HG02885 (cell line): ENCODE results near the gene CCDC136.

Experiments used
- ATAC-seq: cut with Tn5 transposase; IDR thresholded peaks from one replicate; pipeline ENCODE4 v1.9.1; 2021; ENCODE audit warnings: mild to moderate bottlenecking; ENCODE audit not compliant: unreplicated experiment, poor library complexity

Gene CCDC136

DNA sequence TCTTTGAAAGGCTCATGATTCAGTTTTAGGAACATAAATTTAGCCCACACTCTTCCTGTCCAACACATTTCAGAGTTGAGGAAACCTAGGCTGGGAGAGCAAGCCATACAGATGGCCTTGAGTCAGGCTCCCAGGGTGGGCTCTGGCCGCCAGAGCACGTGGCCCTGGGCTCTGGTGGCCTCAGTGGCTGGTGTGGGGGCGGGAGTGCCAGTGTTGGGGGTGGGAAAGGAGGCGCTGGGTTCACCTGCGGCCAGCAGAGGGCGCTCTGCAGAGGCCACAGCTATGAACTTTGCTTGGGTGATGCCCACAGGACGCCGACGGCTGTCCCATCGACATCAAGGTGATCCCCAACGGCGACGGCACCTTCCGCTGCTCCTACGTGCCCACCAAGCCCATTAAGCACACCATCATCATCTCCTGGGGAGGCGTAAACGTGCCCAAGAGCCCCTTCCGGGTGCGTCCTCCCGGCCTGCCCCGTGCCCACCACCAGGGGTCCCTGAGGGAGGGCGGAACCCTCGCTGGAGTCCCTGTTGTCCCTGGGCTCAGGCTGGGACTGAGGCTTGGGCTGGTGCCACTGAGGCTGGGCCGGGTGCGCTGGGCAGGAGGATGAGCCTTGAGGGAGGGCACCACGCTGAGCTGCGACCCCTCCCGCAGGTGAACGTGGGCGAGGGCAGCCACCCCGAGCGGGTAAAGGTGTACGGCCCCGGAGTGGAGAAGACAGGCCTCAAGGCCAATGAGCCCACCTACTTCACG lies 50.3 kb downstream of the CCDC136 start:
- ATAC-seq, result no peak

DNA sequence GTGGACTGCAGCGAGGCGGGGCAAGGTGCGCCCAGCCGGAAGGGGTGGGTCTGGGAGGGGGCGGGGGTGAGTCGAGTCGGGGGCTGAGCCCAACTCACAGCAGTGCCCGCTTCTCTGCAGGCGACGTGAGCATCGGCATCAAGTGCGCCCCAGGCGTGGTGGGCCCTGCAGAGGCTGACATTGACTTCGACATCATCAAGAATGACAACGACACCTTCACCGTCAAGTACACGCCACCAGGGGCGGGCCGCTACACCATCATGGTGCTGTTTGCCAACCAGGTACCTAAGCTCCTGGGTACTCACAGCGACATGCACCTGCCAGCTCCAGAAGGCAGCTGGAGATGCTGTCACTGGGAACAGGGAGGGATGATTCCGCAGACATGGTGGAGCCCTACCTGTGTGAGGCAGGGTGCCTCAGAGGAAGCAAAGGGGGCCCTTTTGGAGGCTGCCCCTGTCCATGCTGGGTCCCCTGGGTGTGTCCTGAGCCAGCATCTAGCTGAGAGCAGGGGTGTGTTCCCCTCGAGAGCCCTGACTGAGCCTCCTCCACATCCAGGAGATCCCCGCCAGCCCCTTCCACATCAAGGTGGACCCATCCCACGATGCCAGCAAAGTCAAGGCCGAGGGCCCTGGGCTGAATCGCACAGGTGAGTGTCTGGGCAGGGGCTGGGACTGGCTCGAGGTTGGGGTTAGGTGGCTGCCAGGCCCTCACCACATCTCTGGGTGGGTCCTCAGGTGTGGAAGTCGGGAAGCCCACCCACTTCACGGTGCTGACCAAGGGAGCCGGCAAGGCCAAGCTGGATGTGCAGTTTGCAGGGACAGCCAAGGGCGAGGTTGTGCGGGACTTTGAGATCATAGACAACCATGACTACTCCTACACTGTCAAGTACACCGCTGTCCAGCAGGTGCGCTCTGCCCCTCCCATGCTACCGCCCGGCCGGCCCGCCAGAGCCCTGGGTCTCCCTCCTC lies 51.2 kb downstream of the CCDC136 start:
- no peak for ATAC-seq

DNA sequence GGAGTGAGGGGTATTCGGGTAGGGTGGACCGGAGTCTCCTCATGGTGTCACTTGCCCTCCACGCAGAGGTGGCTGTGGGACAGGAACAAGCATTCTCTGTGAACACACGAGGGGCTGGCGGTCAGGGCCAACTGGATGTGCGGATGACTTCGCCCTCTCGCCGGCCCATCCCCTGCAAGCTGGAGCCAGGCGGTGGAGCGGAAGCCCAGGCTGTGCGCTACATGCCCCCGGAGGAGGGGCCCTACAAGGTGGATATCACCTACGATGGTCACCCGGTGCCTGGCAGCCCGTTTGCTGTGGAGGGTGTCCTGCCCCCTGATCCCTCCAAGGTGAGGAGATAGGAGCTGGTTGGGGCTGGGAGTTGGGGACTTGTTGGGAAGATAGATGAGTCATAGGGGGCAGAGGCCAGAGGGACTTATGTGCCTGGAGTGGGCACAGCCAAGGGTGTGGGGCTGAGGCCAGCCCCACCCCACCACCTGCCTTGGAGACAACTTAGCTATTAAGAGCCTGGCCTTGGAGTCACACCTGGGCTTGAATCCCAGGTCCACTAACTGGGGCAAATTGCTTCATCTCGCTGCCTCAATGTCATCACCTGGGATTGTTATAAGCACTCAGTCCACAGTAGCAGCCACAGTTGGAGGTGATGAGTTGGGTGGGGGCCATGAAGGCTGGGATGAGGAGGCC lies 52.3 kb downstream of the CCDC136 start:
- no peak for ATAC-seq

DNA sequence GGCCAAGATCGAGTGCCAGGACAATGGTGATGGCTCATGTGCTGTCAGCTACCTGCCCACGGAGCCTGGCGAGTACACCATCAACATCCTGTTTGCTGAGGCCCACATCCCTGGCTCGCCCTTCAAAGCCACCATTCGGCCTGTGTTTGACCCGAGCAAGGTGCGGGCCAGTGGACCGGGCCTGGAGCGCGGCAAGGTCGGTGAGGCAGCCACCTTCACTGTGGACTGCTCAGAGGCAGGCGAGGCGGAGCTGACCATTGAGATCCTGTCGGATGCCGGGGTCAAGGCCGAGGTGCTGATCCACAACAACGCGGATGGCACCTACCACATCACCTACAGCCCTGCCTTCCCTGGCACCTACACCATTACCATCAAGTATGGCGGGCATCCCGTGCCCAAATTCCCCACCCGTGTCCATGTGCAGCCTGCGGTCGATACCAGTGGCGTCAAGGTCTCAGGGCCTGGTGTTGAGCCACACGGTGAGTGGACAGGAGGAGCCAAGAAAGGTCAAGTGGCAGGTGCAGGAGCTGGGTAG lies 53.1 kb downstream of the CCDC136 start:
- no peak for ATAC-seq

DNA sequence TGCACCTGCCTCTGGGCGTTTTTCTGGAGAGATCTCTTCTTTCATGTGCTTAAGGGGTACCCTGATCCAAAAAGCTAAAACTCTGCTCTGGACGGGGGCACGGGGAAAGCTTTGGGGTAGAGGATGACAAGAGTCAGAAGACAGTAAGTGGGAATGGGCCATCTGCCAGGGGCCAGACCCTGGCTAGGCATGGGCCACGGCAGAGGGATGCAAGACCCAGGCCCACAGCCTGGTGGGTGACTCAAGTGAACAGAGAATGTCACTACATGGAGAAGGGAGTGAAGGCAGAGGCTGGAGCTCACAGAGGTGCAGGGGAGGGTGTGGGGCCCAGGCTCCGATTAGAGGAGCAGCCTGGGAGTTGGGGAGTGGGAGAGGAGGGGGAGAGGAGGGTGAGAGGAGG lies 53.7 kb downstream of the CCDC136 start:
- ATAC-seq, result no peak

DNA sequence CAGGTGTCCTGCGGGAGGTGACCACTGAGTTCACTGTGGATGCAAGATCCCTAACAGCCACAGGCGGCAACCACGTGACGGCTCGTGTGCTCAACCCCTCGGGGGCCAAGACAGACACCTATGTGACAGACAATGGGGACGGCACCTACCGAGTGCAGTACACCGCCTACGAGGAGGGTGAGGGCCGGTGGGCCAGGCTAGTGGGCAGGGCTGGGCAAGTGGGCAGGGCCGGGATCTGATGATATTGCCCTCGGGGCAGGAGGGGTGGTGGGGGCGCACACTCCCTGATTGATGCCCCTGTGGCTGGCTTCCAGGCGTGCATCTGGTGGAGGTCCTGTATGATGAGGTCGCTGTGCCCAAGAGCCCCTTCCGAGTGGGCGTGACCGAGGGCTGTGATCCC lies 54.2 kb downstream of the CCDC136 start:
- no peak for ATAC-seq

DNA sequence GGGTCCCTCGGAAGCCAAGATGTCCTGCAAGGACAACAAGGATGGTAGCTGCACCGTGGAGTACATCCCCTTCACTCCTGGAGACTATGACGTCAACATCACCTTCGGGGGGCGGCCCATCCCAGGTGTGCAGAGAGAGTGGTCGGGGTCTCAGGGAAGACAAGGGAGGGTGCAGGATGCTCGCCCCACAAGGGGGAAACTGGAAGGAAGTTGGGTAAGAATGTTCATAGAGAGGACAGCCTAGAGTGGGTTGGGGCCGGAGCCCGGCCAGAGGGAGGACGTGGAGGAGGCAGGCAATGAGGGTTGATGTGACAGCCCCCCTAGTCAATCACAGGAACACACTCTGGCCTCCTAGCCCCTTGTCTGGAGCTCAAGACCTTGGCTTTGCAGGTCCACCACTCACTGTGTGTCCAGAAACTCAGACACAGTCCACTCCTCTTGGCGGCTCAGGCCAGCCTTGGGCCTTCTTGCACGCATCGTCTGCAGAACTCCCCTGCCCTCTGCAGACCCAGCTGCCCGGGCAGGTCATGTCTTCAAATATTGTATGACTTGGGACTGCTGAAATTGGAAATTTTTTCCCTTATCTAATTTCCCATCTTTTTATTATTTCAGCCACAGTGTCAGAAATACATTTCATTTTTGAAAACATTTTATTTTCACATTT lies 55.1 kb downstream of the CCDC136 start:
- ATAC-seq, result no peak

DNA sequence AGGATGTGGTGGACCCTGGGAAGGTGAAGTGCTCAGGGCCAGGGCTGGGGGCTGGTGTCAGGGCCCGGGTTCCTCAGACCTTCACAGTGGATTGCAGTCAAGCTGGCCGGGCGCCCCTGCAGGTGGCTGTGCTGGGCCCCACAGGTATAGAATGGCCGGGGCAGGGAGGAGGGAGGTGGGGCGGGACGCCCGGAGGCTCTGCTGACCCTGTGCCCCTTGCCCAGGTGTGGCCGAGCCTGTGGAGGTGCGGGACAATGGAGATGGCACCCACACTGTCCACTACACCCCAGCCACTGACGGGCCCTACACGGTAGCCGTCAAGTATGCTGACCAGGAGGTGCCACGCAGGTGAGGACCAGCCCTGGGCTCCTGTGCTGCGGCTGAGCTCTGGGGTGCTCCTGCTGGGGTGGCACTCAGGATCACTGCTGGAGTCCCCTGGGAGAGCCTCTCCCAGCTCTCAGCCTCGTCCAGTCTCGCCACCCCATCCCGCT lies 56.0 kb downstream of the CCDC136 start:
- no peak for ATAC-seq

DNA sequence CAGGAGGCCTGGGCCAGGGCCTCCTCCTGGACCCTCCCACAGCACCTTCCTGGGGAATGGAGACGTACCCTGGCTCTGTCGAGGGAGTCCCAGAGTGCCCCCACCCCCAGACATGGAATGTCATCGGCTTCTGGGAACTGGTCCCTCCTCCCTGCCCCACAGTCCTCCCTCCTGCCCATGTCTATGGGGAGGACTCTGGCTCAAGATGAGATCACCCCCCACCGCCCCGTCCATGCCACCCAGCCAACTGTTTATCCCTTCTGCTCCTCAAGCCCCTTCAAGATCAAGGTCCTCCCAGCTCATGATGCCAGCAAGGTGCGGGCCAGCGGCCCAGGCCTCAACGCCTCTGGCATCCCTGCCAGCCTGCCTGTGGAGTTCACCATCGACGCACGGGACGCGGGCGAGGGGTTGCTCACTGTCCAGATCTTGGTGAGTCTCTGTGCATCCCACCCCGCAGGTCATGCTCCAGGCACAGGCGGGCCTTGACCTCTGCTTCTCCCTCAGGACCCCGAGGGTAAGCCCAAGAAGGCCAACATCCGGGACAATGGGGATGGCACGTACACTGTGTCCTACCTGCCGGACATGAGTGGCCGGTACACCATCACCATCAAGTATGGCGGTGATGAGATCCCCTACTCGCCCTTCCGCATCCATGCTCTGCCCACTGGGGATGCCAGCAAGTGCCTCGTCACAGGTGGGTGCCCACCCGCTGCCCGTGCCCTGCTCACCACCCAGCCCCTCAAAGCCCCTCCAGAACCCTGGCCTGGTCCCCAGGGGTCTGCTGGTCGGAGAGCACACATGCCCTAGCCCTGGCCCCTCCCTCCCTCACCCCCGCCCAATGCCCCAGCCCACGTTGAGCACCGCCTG lies 56.8 kb downstream of the CCDC136 start:
- no peak for ATAC-seq

DNA sequence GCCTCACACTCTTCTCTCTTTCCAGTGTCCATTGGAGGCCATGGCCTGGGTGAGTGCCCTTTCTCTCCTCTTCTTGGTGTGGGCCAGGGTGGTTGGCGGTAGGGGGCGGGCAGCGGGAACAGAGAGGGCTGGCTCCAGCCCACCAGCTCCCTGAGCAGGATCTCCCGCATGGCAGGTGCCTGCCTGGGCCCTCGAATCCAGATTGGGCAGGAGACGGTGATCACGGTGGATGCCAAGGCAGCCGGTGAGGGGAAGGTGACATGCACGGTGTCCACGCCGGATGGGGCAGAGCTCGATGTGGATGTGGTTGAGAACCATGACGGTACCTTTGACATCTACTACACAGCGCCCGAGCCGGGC lies 57.4 kb downstream of the CCDC136 start:
- no peak for ATAC-seq

DNA sequence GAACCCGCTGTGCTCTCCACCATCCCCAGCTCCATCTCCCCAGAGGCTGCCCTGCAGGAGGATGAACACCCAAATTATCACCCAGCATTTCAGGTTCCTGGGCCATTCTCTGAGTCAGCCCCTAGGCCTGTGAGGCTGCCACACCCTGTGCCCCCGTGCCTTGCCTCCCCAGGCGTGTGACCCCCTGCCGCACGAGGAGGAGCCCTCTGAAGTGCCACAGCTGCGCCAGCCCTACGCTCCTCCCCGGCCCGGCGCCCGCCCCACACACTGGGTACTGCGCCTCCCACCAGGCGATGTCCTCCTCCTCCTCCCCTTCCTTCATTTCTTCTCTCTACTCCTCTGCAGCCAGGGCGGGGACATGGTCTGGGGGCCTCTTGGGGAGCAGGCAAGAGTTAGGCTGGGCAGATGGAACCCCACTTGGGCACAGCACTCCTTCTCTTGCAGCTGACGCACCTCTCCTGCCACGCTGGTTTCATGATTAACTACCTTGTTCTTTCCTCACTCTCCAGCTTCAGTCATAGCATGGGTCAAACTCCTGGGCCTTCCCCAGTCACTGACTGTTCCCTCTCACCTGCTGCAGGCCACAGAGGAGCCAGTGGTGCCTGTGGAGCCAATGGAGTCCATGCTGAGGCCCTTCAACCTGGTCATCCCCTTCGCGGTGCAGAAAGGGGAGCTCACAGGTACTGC lies 58.2 kb downstream of the CCDC136 start:
- no peak for ATAC-seq

DNA sequence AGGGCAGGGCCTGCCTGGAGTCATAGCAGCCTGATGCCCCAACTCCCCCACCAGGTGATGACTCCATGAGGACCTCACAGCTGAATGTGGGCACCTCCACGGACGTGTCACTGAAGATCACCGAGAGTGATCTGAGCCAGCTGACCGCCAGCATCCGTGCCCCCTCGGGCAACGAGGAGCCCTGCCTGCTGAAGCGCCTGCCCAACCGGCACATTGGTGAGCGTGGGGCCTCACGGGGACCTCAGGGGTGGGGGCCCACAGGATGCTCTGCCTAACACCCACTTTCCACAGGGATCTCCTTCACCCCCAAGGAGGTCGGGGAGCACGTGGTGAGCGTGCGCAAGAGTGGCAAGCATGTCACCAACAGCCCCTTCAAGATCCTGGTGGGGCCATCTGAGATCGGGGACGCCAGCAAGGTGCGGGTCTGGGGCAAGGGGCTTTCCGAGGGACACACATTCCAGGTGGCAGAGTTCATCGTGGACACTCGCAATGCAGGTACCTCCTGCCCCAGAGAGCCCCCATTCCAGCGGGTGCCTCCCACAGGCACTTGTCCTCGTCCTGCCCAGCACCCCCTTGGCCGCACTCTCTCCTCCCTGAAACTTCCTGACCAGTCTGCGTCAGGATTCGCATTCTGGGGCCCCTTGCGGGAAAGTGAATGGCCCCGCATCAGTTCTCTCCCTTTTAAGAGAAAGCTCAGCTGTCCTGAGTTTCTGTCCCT lies 60.9 kb downstream of the CCDC136 start:
- no peak for ATAC-seq

DNA sequence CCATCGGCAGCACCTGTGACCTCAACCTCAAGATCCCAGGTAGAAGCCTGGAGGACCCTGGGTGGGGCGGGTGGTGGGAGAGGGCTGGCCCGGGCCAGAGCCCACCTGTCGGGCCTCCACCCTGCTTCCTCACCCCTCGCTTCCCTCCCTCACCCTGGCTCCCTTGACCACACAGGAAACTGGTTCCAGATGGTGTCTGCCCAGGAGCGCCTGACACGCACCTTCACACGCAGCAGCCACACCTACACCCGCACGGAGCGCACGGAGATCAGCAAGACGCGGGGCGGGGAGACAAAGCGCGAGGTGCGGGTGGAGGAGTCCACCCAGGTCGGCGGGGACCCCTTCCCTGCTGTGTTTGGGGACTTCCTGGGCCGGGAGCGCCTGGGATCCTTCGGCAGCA lies 62.0 kb downstream of the CCDC136 start:
- no peak for ATAC-seq

DNA sequence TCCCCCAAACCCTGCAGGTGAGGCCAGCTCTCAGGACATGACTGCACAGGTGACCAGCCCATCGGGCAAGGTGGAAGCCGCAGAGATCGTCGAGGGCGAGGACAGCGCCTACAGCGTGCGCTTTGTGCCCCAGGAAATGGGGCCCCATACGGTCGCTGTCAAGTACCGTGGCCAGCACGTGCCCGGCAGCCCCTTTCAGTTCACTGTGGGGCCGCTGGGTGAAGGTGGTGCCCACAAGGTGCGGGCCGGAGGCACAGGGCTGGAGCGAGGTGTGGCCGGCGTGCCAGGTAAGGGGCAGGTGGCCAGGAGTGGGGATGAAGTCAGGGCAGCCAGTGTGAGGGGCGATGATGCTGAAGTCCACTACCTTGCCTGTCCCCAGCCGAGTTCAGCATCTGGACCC lies 62.6 kb downstream of the CCDC136 start:
- no peak for ATAC-seq

DNA sequence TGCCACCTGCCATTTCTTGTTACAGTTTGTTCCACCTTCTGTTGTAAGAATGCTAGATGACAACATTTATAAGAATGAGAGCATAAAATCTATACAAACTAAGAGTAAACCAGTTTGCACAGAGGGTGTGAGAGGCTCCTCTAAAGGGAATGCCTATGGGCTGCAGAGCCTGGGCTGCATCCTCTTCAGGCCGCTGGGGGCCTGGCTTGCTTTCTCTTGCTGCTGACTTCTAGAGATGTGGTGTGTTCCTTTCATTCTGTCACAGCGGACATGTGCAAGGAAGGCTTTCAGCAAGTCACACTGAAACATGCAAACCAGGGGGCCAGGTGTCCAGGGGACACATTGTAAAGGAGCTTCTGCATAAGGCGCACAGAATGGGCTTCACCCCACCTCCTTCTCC lies 63.8 kb downstream of the CCDC136 start:
- no peak for ATAC-seq

DNA sequence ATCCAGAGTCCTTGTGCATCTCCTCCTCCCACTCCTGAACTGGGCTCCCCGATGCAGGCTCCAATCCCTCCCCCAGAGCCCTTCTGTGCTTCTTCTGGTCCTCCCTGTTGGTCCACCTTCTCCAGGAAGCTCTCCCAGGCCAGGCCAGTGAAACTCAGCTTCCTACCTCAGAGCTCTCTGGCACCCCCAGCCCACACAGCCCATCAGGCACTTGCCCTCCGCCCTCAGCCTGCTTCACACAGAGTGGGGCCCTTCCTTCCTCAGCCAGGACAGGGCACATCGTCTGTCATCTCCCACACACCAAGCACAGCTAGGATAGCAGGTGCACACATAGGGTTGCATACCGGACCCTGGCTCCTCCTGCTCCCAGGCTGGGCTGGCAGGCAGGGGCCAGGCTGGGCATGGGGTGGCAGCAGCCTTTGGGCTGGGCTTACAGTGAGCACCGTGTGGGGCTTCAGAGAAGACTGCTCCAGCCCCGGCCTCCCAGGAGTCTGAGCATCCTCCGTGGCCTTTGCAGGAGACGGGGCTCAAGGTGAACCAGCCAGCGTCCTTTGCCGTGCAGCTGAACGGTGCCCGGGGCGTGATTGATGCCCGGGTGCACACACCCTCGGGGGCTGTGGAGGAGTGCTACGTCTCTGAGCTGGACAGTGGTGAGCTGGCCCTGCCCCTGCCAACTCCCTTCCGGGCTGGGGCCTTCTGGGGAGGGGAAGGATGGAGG lies 64.4 kb downstream of the CCDC136 start:
- ATAC-seq, result no peak
